ENCODE measurements around the gene SMPD4.
"Not testable (repeated sequence)": the region's sequence is repeated elsewhere in the genome, so short reads cannot be mapped to it uniquely, and the experiment has no call there.

The SMPD4 gene

GRCh38 chr2:130138326-130138725, 43.1 kb downstream of the SMPD4 start:
- DNase-seq: not testable (repeated sequence)

GRCh38 chr2:130137118-130137517, 44.3 kb downstream of the SMPD4 start:
- not testable (repeated sequence) for DNase-seq

- DNase-seq: not testable (repeated sequence)
These were observed 44.9 kb downstream of the SMPD4 start for GRCh38 chr2:130136546-130136945.

GRCh38 chr2:130135692-130136541, 45.5 kb downstream of the SMPD4 start:
- DNase-seq: no peak

GRCh38 chr2:130129120-130129829, 52.1 kb downstream of the SMPD4 start, which contains the start of gene POTEF:
Gene POTEF, minus strand, starts transcription at chr2:130129222. Its CDS starts 8,707 bp downstream, at chr2:130120515.
- DNase-seq: not testable (repeated sequence)

- not testable (repeated sequence) for DNase-seq
These were observed 52.9 kb downstream of the SMPD4 start for GRCh38 chr2:130128464-130128863.

GRCh38 chr2:130127726-130128125, 53.7 kb downstream of the SMPD4 start:
- not testable (repeated sequence) for DNase-seq

- not testable (repeated sequence) for DNase-seq
These were observed 60.5 kb downstream of the SMPD4 start for GRCh38 chr2:130120924-130121323.

GRCh38 chr2:130102597-130103363, 78.6 kb downstream of the SMPD4 start:
- not testable (repeated sequence) for DNase-seq

All from Kasumi-1 (cell line).